HCT116 (cell line): ENCODE measurements around the gene MED15. TPM values are rescaled to one million over a fixed set of nuclear protein-coding genes. Genes with fewer than 3 reads are reported as not detected.

Source experiments
- ATAC-seq: fragments of 200-7000 bp; cut with Tn5 transposase; 2 replicates; pipeline ENCODE4 v1.9.1; 2020; ENCODE audit warnings: mild to moderate bottlenecking, moderate library complexity
- BruUV-seq: library from RNA; stranded (reverse); fragments of 400-500 nt; replicated peaks from 2 replicates; lab custom pipeline; 2021; lab: Mats Ljungman, UMichigan
- CTCF ChIA-PET: fragments of 300-600 bp; sonication (Branson Sonifier 250); formaldehyde crosslinking; loops from one replicate; lab custom pipeline; 2021; ENCODE audit warnings: antibody characterized with exemption; lab: Charles Lee
- POLR2A ChIA-PET: fragments of 300-600, 350-600 bp; sonication (Branson Sonifier 250); formaldehyde crosslinking; loops from one replicate; lab custom pipeline; 2021; ENCODE audit warnings: antibody characterized with exemption; lab: Charles Lee
- RAD21 ChIA-PET, 2 experiments: fragments of 300-600 bp; sonication (Branson Sonifier 250); formaldehyde crosslinking; loops; one replicate each; lab custom pipeline; 2023; ENCODE audit warnings: low total read pairs in 2 of 2; ENCODE audit not compliant: uncharacterized antibody in 2 of 2, unreplicated experiment in 2 of 2, low non-redundant PET in 1 of 2; lab: Charles Lee
- DNase-seq: peaks from one replicate; pipeline ENCODE4 v3.0.0-alpha.2; 2010; ENCODE audit warnings: low read depth, low spot score
- H2AFZ ChIP-seq: fragments of 200-600 bp; shearing (Covaris generic), sonication (generic); 2 replicates; pipeline ENCODE4 v1.6.1; 2017; ENCODE audit warnings: low read depth, mixed run types, mixed read lengths, antibody characterized with exemption, low read length; ENCODE audit not compliant: poor library complexity, severe bottlenecking
- H3K27ac ChIP-seq: 2 replicates; pipeline ENCODE4 v1.5.1; 2012; ENCODE audit warnings: low read depth, low read length
- H3K27me3 ChIP-seq: fragments of 200-600 bp; sonication (generic); 2 replicates; pipeline ENCODE4 v1.6.1; 2016; ENCODE audit warnings: mixed run types, low read length, mixed read lengths; ENCODE audit not compliant: insufficient read depth
- H3K36me3 ChIP-seq, 2 experiments: fragments of 200-500 bp in 1 of 2; fragments of 200-600 bp in 1 of 2; sonication (Bioruptor generic) in 1 of 2; sonication (generic) in 1 of 2; 2 replicates each; pipeline versions ENCODE4 v1.5.1 to v1.6.1; 2014 to 2016; ENCODE audit warnings: low read length in 2 of 2, inconsistent platforms in 1 of 2, mixed read lengths in 1 of 2, mixed run types in 1 of 2; ENCODE audit not compliant: insufficient read depth in 2 of 2, control insufficient read depth in 1 of 2
- H3K4me1 ChIP-seq, 2 experiments: fragments of 200-600 bp in 1 of 2; sonication (generic) in 1 of 2; 2 replicates each; pipeline versions ENCODE4 v1.5.1 to v1.6.1; 2012 to 2017; ENCODE audit warnings: low read length in 2 of 2, inconsistent platforms in 1 of 2, mild to moderate bottlenecking in 1 of 2, mixed read lengths in 1 of 2, mixed run types in 1 of 2, moderate library complexity in 1 of 2; ENCODE audit not compliant: insufficient read depth in 2 of 2, control insufficient read depth in 1 of 2
- H3K4me2 ChIP-seq: fragments of 200-600 bp; sonication (generic); 2 replicates; pipeline ENCODE4 v1.6.1; 2017; ENCODE audit warnings: mixed run types, low read length, mixed read lengths
- H3K4me3 ChIP-seq, 2 experiments: fragments of 200-600 bp in 1 of 2; sonication (generic) in 1 of 2; replicated peaks in 1 of 2; 2 replicates each; pipeline ENCODE4 v1.5.1; 2011 to 2016; ENCODE audit warnings: low read length in 2 of 2, control low read depth in 1 of 2, low read depth in 1 of 2, mild to moderate bottlenecking in 1 of 2, mixed read lengths in 1 of 2, mixed run types in 1 of 2
- H3K79me2 ChIP-seq: fragments of 200-600 bp; sonication (generic); 2 replicates; pipeline ENCODE4 v1.6.1; 2017; ENCODE audit warnings: mild to moderate bottlenecking, mixed run types, low read length, moderate library complexity, mixed read lengths; ENCODE audit not compliant: insufficient read depth
- H3K9ac ChIP-seq: fragments of 200-600 bp; sonication (generic); 2 replicates; pipeline ENCODE4 v1.6.1; 2016; ENCODE audit warnings: low read length, mixed read lengths
- H3K9me2 ChIP-seq: fragments of 200-600 bp; sonication (generic), shearing (Covaris generic); 2 replicates; pipeline ENCODE4 v1.6.1; 2017; ENCODE audit warnings: mixed run types, mild to moderate bottlenecking, moderate library complexity; ENCODE audit not compliant: insufficient read depth
- H3K9me3 ChIP-seq, 2 experiments: fragments of 200-500 bp in 1 of 2; fragments of 200-600 bp in 1 of 2; sonication (Bioruptor generic) in 1 of 2; sonication (generic) in 1 of 2; 2 replicates each; pipeline ENCODE4 v1.6.1; 2014 to 2017; ENCODE audit warnings: low read length in 2 of 2, mixed read lengths in 2 of 2, inconsistent platforms in 1 of 2, low read depth in 1 of 2, mild to moderate bottlenecking in 1 of 2, mixed run types in 1 of 2, moderate library complexity in 1 of 2; ENCODE audit not compliant: control insufficient read depth in 1 of 2, insufficient read depth in 1 of 2
- H4K20me1 ChIP-seq: fragments of 200-600 bp; sonication (generic), shearing (Covaris generic); 2 replicates; pipeline ENCODE4 v1.6.1; 2017; ENCODE audit warnings: mixed run types, mild to moderate bottlenecking, moderate library complexity; ENCODE audit not compliant: insufficient read depth
- ATF3 ChIP-seq: IDR thresholded peaks from 2 replicates; pipeline ENCODE4 v1.6.1; 2012
- CBX3 ChIP-seq: IDR thresholded peaks from 2 replicates; pipeline ENCODE4 v1.6.1; 2012; ENCODE audit warnings: low read depth
- EGR1 ChIP-seq: IDR thresholded peaks from 2 replicates; pipeline ENCODE4 v1.6.1; 2012; ENCODE audit warnings: low read depth
- ELF1 ChIP-seq: IDR thresholded peaks from 2 replicates; pipeline ENCODE4 v1.6.1; 2012; ENCODE audit warnings: low read depth, borderline replicate concordance
- EZH2phosphoT487 ChIP-seq: fragments of 200-600 bp; IDR thresholded peaks from 2 replicates; pipeline ENCODE4 v1.6.1; 2018; ENCODE audit warnings: antibody characterized with exemption, borderline replicate concordance
- FOSL1 ChIP-seq: IDR thresholded peaks from 2 replicates; pipeline ENCODE4 v1.6.1; 2012; ENCODE audit warnings: low read depth
- JUND ChIP-seq: IDR thresholded peaks from 2 replicates; pipeline ENCODE4 v1.6.1; 2012
- MAX ChIP-seq: IDR thresholded peaks from 2 replicates; pipeline ENCODE4 v1.6.1; 2012
- POLR2A ChIP-seq: IDR thresholded peaks from 2 replicates; pipeline ENCODE4 v1.7.0; 2011; ENCODE audit warnings: borderline replicate concordance; ENCODE audit not compliant: insufficient read depth, insufficient read length; ENCODE audit errors: extremely low read depth
- POLR2AphosphoS5 ChIP-seq: IDR thresholded peaks from 2 replicates; pipeline ENCODE4 v1.6.1; 2011; ENCODE audit warnings: mild to moderate bottlenecking, low read depth, low read length, moderate library complexity
- REST ChIP-seq: IDR thresholded peaks from 2 replicates; pipeline ENCODE4 v1.6.1; 2012; ENCODE audit warnings: low read depth
- SIN3A ChIP-seq: IDR thresholded peaks from 2 replicates; pipeline ENCODE4 v1.6.1; 2012; ENCODE audit warnings: low read depth
- SRF ChIP-seq: IDR thresholded peaks from 2 replicates; pipeline ENCODE4 v1.6.1; 2012; ENCODE audit warnings: low read depth
- ZBTB33 ChIP-seq: IDR thresholded peaks from 2 replicates; pipeline ENCODE4 v1.6.1; 2011; ENCODE audit warnings: mild to moderate bottlenecking, low read length, moderate library complexity; ENCODE audit not compliant: insufficient replicate concordance; ENCODE audit errors: extremely low read depth
- ZFX ChIP-seq: fragments of 450-650 bp; IDR thresholded peaks from 2 replicates; pipeline ENCODE4 v1.6.1; 2017
- intact Hi-C: fragments of 100-400 bp; cut with micrococcal nuclease; formaldehyde crosslinking; loops from 2 replicates; pipeline ENCODE4 v1.10.0; 2022
- total RNA-seq: library from RNA; stranded (reverse); gene quantifications from one replicate; pipeline ENCODE4 v1.2.1, GENCODE V29; 2021; ENCODE audit not compliant: unreplicated experiment

MED15 gene
- total RNA-seq, 1 experiment from 2014 or later, result 81.3 TPM

- ATAC-seq (no peak; the same call in 1 of the 2 replicates), DNase-seq (no peak)
- TF ChIP-seq POLR2A (no peak), SRF (no peak), SIN3A (no peak), POLR2AphosphoS5 (no peak), ELF1 (no peak), EZH2phosphoT487 (no peak), FOSL1 (no peak), JUND (no peak), ZFX (no peak), MAX (no peak), ATF3 (no peak)
- TF ChIP-seq, all 23 proteins: peak for 0
- Histone ChIP-seq H3K79me2 (peaks cover 8% of the 10 kb centered on the region), H3K9ac (no peak overlapping the region), H4K20me1 (no peaks in the 10 kb centered on the region), H3K9me2 (no peaks in the 10 kb centered on the region), H3K4me1 (no peaks in the 10 kb centered on the region), H3K27me3 (no peaks in the 10 kb centered on the region), H3K36me3 (no peaks in the 10 kb centered on the region), H3K9me3 (no peaks in the 10 kb centered on the region), H2AFZ (no peak overlapping the region), H3K27ac (no peak overlapping the region), H3K4me2 (no peak overlapping the region), H3K4me3 (no peak overlapping the region)
- CTCF ChIA-PET, result no interaction called here
- RAD21 ChIA-PET, result no interaction called here
- BruUV-seq, result no TSS peak
- intact Hi-C loops, result no loop called here
- POLR2A ChIA-PET, result no interaction called here
Observed at GRCh38 chr22:20487715-20488114, 19.7 kb upstream of the MED15 start.

- Histone ChIP-seq H3K9me2 (no peaks in the 10 kb centered on the region), H3K4me3 (no peak overlapping the region), H3K27ac (no peak overlapping the region), H3K4me1 (peaks cover 0 to 7% of the 10 kb centered on the region in 2 experiments; a peak in 2 of 4 replicates), H3K36me3 (no peaks in the 10 kb centered on the region), H3K9ac (no peak overlapping the region), H3K79me2 (peaks cover 19% of the 10 kb centered on the region), H3K27me3 (no peaks in the 10 kb centered on the region), H3K4me2 (no peak overlapping the region), H3K9me3 (no peaks in the 10 kb centered on the region), H4K20me1 (no peaks in the 10 kb centered on the region), H2AFZ (no peak overlapping the region)
- no TSS peak for BruUV-seq
- POLR2A ChIA-PET, result no interaction called here
- RAD21 ChIA-PET, result no interaction called here
- CTCF ChIA-PET, result no interaction called here
- intact Hi-C loops, result no loop called here
- ATAC-seq (no peak), DNase-seq (no peak)
- TF ChIP-seq SRF (no peak), POLR2AphosphoS5 (no peak), POLR2A (no peak), CBX3 (no peak), ZBTB33 (no peak), EGR1 (no peak), JUND (no peak), ELF1 (no peak), REST (no peak)
Observed at GRCh38 chr22:20488946-20489345, 18.5 kb upstream of the MED15 start.
